ENCODE measurements around the gene PDAP1. TPM values are rescaled to one million over a fixed set of nuclear protein-coding genes. Genes with fewer than 3 reads are reported as not detected.

PDAP1 gene
- total RNA-seq, 6 experiments from 2014 or later = 36.3 to 52.9 (median 39.6) TPM

DNA sequence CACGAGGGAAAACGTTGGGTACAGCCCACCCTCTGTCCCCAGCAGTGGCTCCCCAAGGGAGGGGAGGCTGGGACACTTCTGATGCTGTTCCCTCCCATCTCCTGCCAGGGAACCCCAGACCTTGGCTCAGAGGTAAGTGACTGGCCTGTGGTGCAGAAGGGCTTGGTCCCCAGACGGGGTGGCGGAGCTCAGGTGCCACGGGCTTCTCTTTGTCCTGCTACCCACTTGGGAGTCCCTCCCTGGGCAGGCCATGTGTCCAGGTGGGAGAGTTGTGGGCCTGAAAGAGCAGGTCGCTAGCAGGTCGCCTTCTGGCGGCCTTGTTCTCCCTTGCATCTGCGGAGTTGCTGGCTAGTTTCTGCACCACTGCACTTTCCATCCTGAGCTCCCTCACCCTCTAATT is 47.5 kb upstream of the PDAP1 start:
- H3K36me3 ChIP-seq = peaks cover 0 to 54% (median 18%) of the 10 kb centered on the region in 4 donors
- no peak overlapping the region for H3K27ac ChIP-seq
- 97% methylated on average over 4 of the region's 9 CpGs for WGBS (ENCODE audit: insufficient coverage, low coverage, low lambda C conversion rate, missing lambda C conversion rate)
- intact Hi-C loops (cut with DNase I) = no loop called here
- TF ChIP-seq POLR2A (IDR thresholded peaks at IDR 0.05) = no peak
- TF ChIP-seq, protein P1, sequence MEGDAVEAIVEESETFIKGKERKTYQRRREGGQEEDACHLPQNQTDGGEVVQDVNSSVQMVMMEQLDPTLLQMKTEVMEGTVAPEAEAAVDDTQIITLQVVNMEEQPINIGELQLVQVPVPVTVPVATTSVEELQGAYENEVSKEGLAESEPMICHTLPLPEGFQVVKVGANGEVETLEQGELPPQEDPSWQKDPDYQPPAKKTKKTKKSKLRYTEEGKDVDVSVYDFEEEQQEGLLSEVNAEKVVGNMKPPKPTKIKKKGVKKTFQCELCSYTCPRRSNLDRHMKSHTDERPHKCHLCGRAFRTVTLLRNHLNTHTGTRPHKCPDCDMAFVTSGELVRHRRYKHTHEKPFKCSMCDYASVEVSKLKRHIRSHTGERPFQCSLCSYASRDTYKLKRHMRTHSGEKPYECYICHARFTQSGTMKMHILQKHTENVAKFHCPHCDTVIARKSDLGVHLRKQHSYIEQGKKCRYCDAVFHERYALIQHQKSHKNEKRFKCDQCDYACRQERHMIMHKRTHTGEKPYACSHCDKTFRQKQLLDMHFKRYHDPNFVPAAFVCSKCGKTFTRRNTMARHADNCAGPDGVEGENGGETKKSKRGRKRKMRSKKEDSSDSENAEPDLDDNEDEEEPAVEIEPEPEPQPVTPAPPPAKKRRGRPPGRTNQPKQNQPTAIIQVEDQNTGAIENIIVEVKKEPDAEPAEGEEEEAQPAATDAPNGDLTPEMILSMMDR (IDR thresholded peaks at IDR 0.05) = no peak
- H3K4me3 ChIP-seq = no peak overlapping the region
- DNase-seq (no peak), ATAC-seq (no peak)
- H3K4me1 ChIP-seq = no peaks in the 10 kb centered on the region
- H3K9me3 ChIP-seq = no peaks in the 10 kb centered on the region
- H3K27me3 ChIP-seq = no peaks in the 10 kb centered on the region

DNA sequence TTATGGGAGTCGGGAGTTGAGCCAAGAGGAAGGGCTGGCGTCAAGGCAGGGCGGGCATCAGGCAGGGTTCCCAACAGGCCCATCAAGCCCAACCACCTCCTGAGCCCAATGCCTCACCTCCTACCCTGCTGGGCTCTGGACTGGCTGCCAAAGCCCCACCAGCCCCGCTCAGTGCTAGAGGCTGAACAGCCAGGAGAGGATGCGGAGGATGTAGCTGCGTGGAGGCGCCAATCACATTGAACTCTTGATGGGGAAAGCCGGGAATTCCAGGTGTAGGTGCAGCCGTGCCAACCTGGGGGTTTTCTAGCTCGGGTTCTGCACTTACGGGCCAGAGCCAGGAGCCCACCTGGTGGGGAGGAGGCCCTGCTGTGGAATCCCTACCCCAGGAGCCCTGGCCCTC is 44.7 kb upstream of the PDAP1 start:
- ATAC-seq = peak in 1 of 4 donors; percentile 10

DNA sequence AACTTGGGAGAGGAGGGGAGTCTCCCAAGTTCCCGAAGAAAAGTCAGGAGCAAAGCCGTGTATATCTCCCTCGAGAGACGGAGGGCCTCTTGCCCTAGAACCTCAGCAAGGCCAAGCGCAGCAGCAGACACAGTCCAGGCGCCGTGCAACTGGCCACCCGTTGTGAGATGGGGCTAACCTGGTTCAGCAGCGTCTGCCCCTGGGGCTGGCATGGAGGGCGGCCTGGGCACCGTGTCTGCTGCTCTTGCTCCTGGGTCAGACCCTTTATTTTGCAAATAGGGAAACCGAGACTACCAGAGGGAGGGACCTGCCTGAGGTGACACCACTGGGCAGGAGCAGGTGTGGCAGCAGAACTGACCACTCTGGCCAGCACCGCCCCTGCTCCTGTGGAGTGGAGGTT is 44.1 kb upstream of the PDAP1 start:
- DNase-seq (no peak), ATAC-seq (no peak)
- Histone ChIP-seq H3K4me1 (no peaks in the 10 kb centered on the region), H3K9me3 (no peaks in the 10 kb centered on the region), H3K27ac (no peak overlapping the region), H3K36me3 (peaks cover 0 to 56% (median 6%) of the 10 kb centered on the region in 4 donors), H3K27me3 (no peaks in the 10 kb centered on the region), H3K4me3 (no peak overlapping the region)
- no peak for TF ChIP-seq POLR2A (IDR thresholded peaks at IDR 0.05)
- TF ChIP-seq, protein P1 (IDR thresholded peaks at IDR 0.05) = no peak
- WGBS (ENCODE audit: insufficient coverage, low coverage, low lambda C conversion rate, missing lambda C conversion rate) = 100% methylated on average over 1 of the region's 13 CpGs
- intact Hi-C loops (cut with DNase I) = no loop called here

More for the DNA sequence above, 44.7 kb upstream of the PDAP1 start:
- 95% methylated on average over 3 of the region's 11 CpGs for WGBS (ENCODE audit: insufficient coverage, low coverage, low lambda C conversion rate, missing lambda C conversion rate)
- Histone ChIP-seq H3K27ac (no peak overlapping the region), H3K4me3 (no peak overlapping the region), H3K4me1 (no peaks in the 10 kb centered on the region), H3K36me3 (peaks cover 0 to 57% (median 7%) of the 10 kb centered on the region in 4 donors), H3K27me3 (no peaks in the 10 kb centered on the region), H3K9me3 (no peaks in the 10 kb centered on the region)
- TF ChIP-seq, protein P1 (IDR thresholded peaks at IDR 0.05) = no peak
- no peak for TF ChIP-seq POLR2A (IDR thresholded peaks at IDR 0.05)
- no peak for DNase-seq
- intact Hi-C loops (cut with DNase I) = no loop called here

DNA sequence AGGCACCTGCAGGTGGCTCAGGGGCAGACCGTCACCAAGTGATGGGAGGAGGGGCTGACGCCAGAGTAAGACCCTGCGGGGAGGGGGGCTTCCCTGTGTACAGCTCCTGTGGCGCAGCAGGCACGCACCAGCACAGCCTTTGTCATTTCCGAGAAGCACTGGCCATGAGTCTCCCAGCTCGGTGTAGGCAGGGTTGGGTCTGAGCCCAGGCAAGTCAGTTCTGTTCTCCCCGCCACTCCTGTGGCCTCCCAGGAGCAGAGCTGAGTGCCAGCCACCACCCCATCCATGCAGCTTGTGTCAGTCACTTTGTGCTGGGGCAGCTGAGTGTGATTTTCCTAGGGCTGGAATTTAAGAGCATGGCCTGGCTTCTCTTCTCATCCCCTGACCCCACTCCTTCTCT is 43.5 kb upstream of the PDAP1 start:
- WGBS (ENCODE audit: insufficient coverage, low coverage, low lambda C conversion rate, missing lambda C conversion rate) = no CpG with 5 or more reads among the region's 8 CpGs
- DNase-seq = no peak
- Histone ChIP-seq H3K27me3 (no peaks in the 10 kb centered on the region), H3K27ac (no peak overlapping the region), H3K36me3 (peaks cover 0 to 50% (median 5%) of the 10 kb centered on the region in 4 donors), H3K4me3 (no peak overlapping the region), H3K4me1 (no peaks in the 10 kb centered on the region), H3K9me3 (no peaks in the 10 kb centered on the region)
- no peak for ATAC-seq
- intact Hi-C loops (cut with DNase I) = no loop called here
- no peak for TF ChIP-seq POLR2A (IDR thresholded peaks at IDR 0.05)
- TF ChIP-seq, protein P1 (IDR thresholded peaks at IDR 0.05) = no peak

DNA sequence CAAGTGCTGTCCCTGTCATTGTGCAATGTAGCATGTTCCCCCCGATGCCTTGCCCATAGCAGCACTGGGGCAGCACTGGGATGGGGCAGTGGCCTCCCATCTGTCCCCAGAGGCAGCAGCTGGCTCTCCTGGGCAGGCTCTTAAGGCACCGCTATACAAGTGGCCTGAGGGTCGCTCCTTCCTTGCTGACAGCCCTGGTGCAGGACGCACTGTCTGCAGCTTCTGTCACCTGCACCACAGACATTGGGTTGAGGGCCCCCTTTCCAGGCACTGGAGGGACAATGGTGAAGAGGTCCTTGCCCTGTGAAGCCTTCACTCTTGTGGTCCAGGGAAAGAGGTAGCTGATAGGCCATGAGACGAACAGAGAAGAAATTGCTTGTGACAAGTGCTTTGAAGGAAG is 40.9 kb upstream of the PDAP1 start:
- no peaks in the 10 kb centered on the region for H3K9me3 ChIP-seq
- ATAC-seq (no peak), DNase-seq (no peak)
- no peaks in the 10 kb centered on the region for H3K4me1 ChIP-seq
- no peak overlapping the region for H3K27ac ChIP-seq
- H3K4me3 ChIP-seq = no peak overlapping the region
- intact Hi-C loops (cut with DNase I) = no loop called here
- peaks cover 0 to 59% (median 7%) of the 10 kb centered on the region in 4 donors for H3K36me3 ChIP-seq
- TF ChIP-seq, protein P1 (IDR thresholded peaks at IDR 0.05) = no peak
- no peak for TF ChIP-seq POLR2A (IDR thresholded peaks at IDR 0.05)
- no peaks in the 10 kb centered on the region for H3K27me3 ChIP-seq
- 75% methylated on average over 1 of the region's 5 CpGs for WGBS (ENCODE audit: insufficient coverage, low coverage, low lambda C conversion rate, missing lambda C conversion rate)

Measured in right lobe of liver (tissue), 6 donors.